Psoas muscle (tissue), 8 donors: ENCODE measurements around the gene KIF3B. TPM values are rescaled to one million over a fixed set of nuclear protein-coding genes. Genes with fewer than 3 reads are reported as not detected.

Experiments used
- ATAC-seq, 4 donors: fragments of 200-7000 bp; cut with Tn5 transposase; one replicate each; pipeline ENCODE4 v1.9.1; 2020; ENCODE audit warnings: moderate library complexity in 3 of 4, mild to moderate bottlenecking in 2 of 4
- DNase-seq, 2 donors: peaks; one replicate each; pipeline ENCODE4 v3.0.0-alpha.2; 2020
- H3K27ac ChIP-seq: fragments of 200-600 bp; one replicate; pipeline ENCODE4 v1.8.0; 2022
- H3K27me3 ChIP-seq, 3 donors: fragments of 200-600 bp in 1 of 3; one replicate each; pipeline versions ENCODE4 v1.6.1 to v1.8.0; 2013 to 2022; ENCODE audit warnings: low read length in 2 of 3, mild to moderate bottlenecking in 2 of 3, moderate library complexity in 1 of 3; ENCODE audit not compliant: insufficient read depth in 3 of 3
- H3K36me3 ChIP-seq, 2 donors: fragments of 200-600 bp in 1 of 2; one replicate each; pipeline versions ENCODE4 v1.6.1 to v1.8.0; 2013 to 2022; ENCODE audit warnings: low read depth in 1 of 2, mild to moderate bottlenecking in 1 of 2, moderate library complexity in 1 of 2; ENCODE audit not compliant: insufficient read depth in 1 of 2
- H3K4me1 ChIP-seq: fragments of 200-600 bp; one replicate; pipeline ENCODE4 v1.8.0; 2022
- H3K4me3 ChIP-seq: fragments of 200-600 bp; one replicate; pipeline ENCODE4 v1.8.0; 2022; ENCODE audit warnings: mild to moderate bottlenecking
- H3K9me3 ChIP-seq: fragments of 200-600 bp; one replicate; pipeline ENCODE4 v1.8.0; 2022
- CTCF ChIP-seq: fragments of 200-600 bp; IDR thresholded peaks from one replicate; pipeline ENCODE4 v1.8.0; 2022; ENCODE audit warnings: antibody characterized with exemption
- WGBS, 3 donors: extraction: QIAGEN DNeasy Blood & Tissue Kit; methylation state at CpG; one replicate each; pipeline versions ENCODE4 v1.1.6 to v1.1.7; 2013; 5-methylcytosine and 5-hydroxymethylcytosine counted together
- intact Hi-C, 2 donors: fragments of 100-400 bp; cut with DNase I; formaldehyde crosslinking; loops; one replicate each; pipeline versions ENCODE4 v1.11.0 to v1.14.2; 2022
- polyA plus RNA-seq, 3 donors: library from polyadenylated mRNA; stranded (reverse); fragments of 200-250 nt; gene quantifications; one replicate each; pipeline ENCODE4 v1.2.3, GENCODE V29; 2013
- total RNA-seq, 4 donors: library from RNA; stranded (reverse); fragmentation: NEBNext Ultra II Directional in 2 of 4; extraction: Animal tissue kit (Norgen Biotek cat#: 25700) in 2 of 4; gene quantifications; one replicate each; pipeline versions ENCODE4 v1.2.1 to v1.2.4, GENCODE V29; 2021 to 2023
- donor health status: healthy with polysubstance abuse.
- donor health status: DM: no; HTN: no; CAD: no; lungs with moderate emphysema.
- donor health status: Bipolar disorder and iron deficiency.
- donor health status: healthy.
- donor health status: DM: yes; HTN: yes; CAD: no.
- donor health status: DM: no; HTN: no; CAD: no.
- donor health status: DM: no; HTN: no; CAD: no.
- donor health status: DM: yes; HTN: yes; CAD: no.

KIF3B gene
- total and polyA plus RNA-seq, 7 donors, result 3.3 to 11.4 (median 7.5) TPM

- ATAC-seq (no peak), DNase-seq (no peak)
- Histone ChIP-seq H3K36me3 (no peaks in the 10 kb centered on the region), H3K9me3 (no peaks in the 10 kb centered on the region), H3K4me1 (peaks cover 25% of the 10 kb centered on the region), H3K4me3 (peak overlapping the region; percentile 96), H3K27ac (peak overlapping the region; percentile 98), H3K27me3 (no peaks in the 10 kb centered on the region)
- 24 to 30% (median 28%) methylated on average over 13 of the region's 13 CpGs for WGBS, 3 donors
- TF ChIP-seq CTCF, result no peak
- intact Hi-C loops, result loop anchor here in 1 of 2 donors (10.0 kb wide), 1 partner anchor 152 kb away; the partner anchor contains the start of genes PLAGL2 and POFUT1
These were observed 79.3 kb downstream of the KIF3B start for GRCh38 chr20:32356622-32357374.

GRCh38 chr20:32357375-32357868, 80.0 kb downstream of the KIF3B start:
- no peaks in the 10 kb centered on the region for H3K27me3 ChIP-seq
- peak overlapping the region; percentile 98 for H3K27ac ChIP-seq
- H3K4me3 ChIP-seq, result peak overlapping the region; percentile 96
- TF ChIP-seq CTCF, result no peak
- ATAC-seq, result peak; percentile 5 to 41 (median 28)
- H3K4me1 ChIP-seq, result peaks cover 32% of the 10 kb centered on the region
- intact Hi-C loops, result loop anchor here in 1 of 2 donors (10.0 kb wide), 1 partner anchor 153 kb away; the partner anchor contains the start of genes PLAGL2 and POFUT1
- no peaks in the 10 kb centered on the region for H3K36me3 ChIP-seq
- 0 to 1% (median 1%) methylated on average over 11 of the region's 11 CpGs for WGBS, 3 donors
- DNase-seq, result no peak
- H3K9me3 ChIP-seq, result no peaks in the 10 kb centered on the region

GRCh38 chr20:32357869-32358631, 80.6 kb downstream of the KIF3B start, which contains the start of gene ASXL1:
Gene ASXL1 (plus strand): TSS chr20:32358331. CDS start chr20:32358776, 445 bp downstream.
- intact Hi-C loops, result loop anchor here in 1 of 2 donors (10.0 kb wide), 1 partner anchor 153 kb away; the partner anchor contains the start of genes PLAGL2 and POFUT1
- TF ChIP-seq CTCF, result no peak
- DNase-seq (peak; percentile 97 to 98), ATAC-seq (peak; percentile 94 to 97 (median 96))
- Histone ChIP-seq H3K27me3 (no peaks in the 10 kb centered on the region), H3K36me3 (no peaks in the 10 kb centered on the region), H3K4me3 (peak within 1 kb of the TSS; percentile 96), H3K9me3 (no peaks in the 10 kb centered on the region), H3K27ac (peak within 1 kb of the TSS; percentile 98), H3K4me1 (peaks cover 38% of the 10 kb centered on the region)
- whole genome bisulfite sequencing, 3 donors, result 0 to 1% (median 1%) methylated on average over 65 to 83 of the region's 83 CpGs

GRCh38 chr20:32358632-32358882, 81.1 kb downstream of the KIF3B start:
- no peak for DNase-seq
- no peak for TF ChIP-seq CTCF
- H3K27me3 ChIP-seq, result no peaks in the 10 kb centered on the region
- peak overlapping the region; percentile 96 for H3K4me3 ChIP-seq
- no peak for ATAC-seq
- H3K4me1 ChIP-seq, result peaks cover 43% of the 10 kb centered on the region
- intact Hi-C loops, result loop anchor here in 1 of 2 donors (10.0 kb wide), 1 partner anchor 154 kb away; the partner anchor contains the start of genes PLAGL2 and POFUT1
- 0 to 2% (median 2%) methylated on average over 2 to 18 of the region's 35 CpGs for WGBS, 3 donors
- no peaks in the 10 kb centered on the region for H3K36me3 ChIP-seq
- H3K9me3 ChIP-seq, result no peaks in the 10 kb centered on the region
- H3K27ac ChIP-seq, result peak overlapping the region; percentile 98
